MM.1S (cell line): ENCODE data around the gene CNPY1.

Experiments used
- DNase-seq: peaks from one replicate; pipeline ENCODE4 v3.0.0-alpha.2; 2015
- H2AFZ ChIP-seq: fragments of 300-600 bp; sonication (generic); 2 replicates; pipeline ENCODE4 v1.6.0; 2016; ENCODE audit warnings: antibody characterized with exemption, low read length
- H3F3A ChIP-seq: fragments of 300-600 bp; sonication (generic); 2 replicates; pipeline ENCODE4 v1.6.1; 2016; ENCODE audit warnings: mild to moderate bottlenecking, antibody characterized with exemption, low read length, moderate library complexity, mixed read lengths; ENCODE audit not compliant: insufficient read depth
- H3K27ac ChIP-seq: fragments of 300-600 bp; sonication (generic); 2 replicates; pipeline ENCODE4 v1.5.1; 2016; ENCODE audit warnings: mild to moderate bottlenecking, low read length
- H3K27me3 ChIP-seq: fragments of 300-600 bp; sonication (generic); replicated peaks from 2 replicates; pipeline ENCODE4 v1.6.0; 2016; ENCODE audit warnings: low read length; ENCODE audit not compliant: insufficient read depth
- H3K36me3 ChIP-seq: fragments of 300-600 bp; sonication (generic); replicated peaks from 2 replicates; pipeline ENCODE4 v1.6.1; 2016; ENCODE audit warnings: mild to moderate bottlenecking, low read length, mixed read lengths; ENCODE audit not compliant: insufficient read depth
- H3K4me1 ChIP-seq: fragments of 300-600 bp; sonication (generic); 2 replicates; pipeline ENCODE4 v1.6.1; 2016; ENCODE audit warnings: low read length, mixed read lengths
- H3K4me2 ChIP-seq: fragments of 300-600 bp; sonication (generic); 2 replicates; pipeline ENCODE4 v1.6.0; 2016; ENCODE audit warnings: low read depth, low read length
- H3K4me3 ChIP-seq: fragments of 300-600 bp; sonication (generic); 2 replicates; pipeline ENCODE4 v1.5.1; 2016; ENCODE audit warnings: low read length, mixed read lengths
- H3K79me2 ChIP-seq: fragments of 300-600 bp; sonication (generic); 2 replicates; pipeline ENCODE4 v1.6.1; 2016; ENCODE audit warnings: mixed run types, low read length, mixed read lengths
- H3K9ac ChIP-seq: fragments of 300-600 bp; sonication (generic); 2 replicates; pipeline ENCODE4 v1.6.1; 2016; ENCODE audit warnings: low read length, mixed read lengths
- H3K9me2 ChIP-seq: fragments of 300-600 bp; sonication (generic); replicated peaks from 2 replicates; pipeline ENCODE4 v1.6.1; 2016; ENCODE audit warnings: mild to moderate bottlenecking, low read length, mixed read lengths; ENCODE audit not compliant: insufficient read depth
- H3K9me3 ChIP-seq: fragments of 300-600 bp; sonication (generic); replicated peaks from 2 replicates; pipeline ENCODE4 v1.6.1; 2016; ENCODE audit warnings: mild to moderate bottlenecking, low read length, mixed read lengths; ENCODE audit not compliant: insufficient read depth
- H4K20me1 ChIP-seq: fragments of 300-600 bp; sonication (generic); 2 replicates; pipeline ENCODE4 v1.6.1; 2016; ENCODE audit warnings: mild to moderate bottlenecking, low read length, moderate library complexity, mixed read lengths; ENCODE audit not compliant: insufficient read depth
- CTCF ChIP-seq: fragments of 300-600 bp; sonication (generic); IDR thresholded peaks from 2 replicates; pipeline ENCODE4 v1.5.1; 2016; ENCODE audit warnings: antibody characterized with exemption, low read length, mixed read lengths
- EZH2 ChIP-seq: fragments of 300-600 bp; sonication (generic); optimal IDR thresholded peaks from 2 replicates; pipeline ENCODE3; 2017; ENCODE audit warnings: low read depth, mild to moderate bottlenecking, antibody characterized with exemption, low read length, mixed read lengths
- EZH2phosphoT487 ChIP-seq: fragments of 300-600 bp; sonication (generic); IDR thresholded peaks from 2 replicates; pipeline ENCODE4 v1.6.1; 2018; ENCODE audit warnings: antibody characterized with exemption, low read length

Gene CNPY1

GRCh38 chr7:155569681-155570080 lies 23.3 kb upstream of the CNPY1 start:
- Histone ChIP-seq H3K79me2 (no peaks in the 10 kb centered on the region), H3K4me1 (no peaks in the 10 kb centered on the region), H3K4me2 (no peak overlapping the region), H3K9me2 (no peaks in the 10 kb centered on the region), H3K4me3 (no peak overlapping the region), H3K36me3 (no peaks in the 10 kb centered on the region), H3K27ac (no peak overlapping the region), H3F3A (no peaks in the 10 kb centered on the region), H3K9me3 (no peaks in the 10 kb centered on the region), H4K20me1 (no peaks in the 10 kb centered on the region), H2AFZ (no peak overlapping the region), H3K9ac (no peak overlapping the region), H3K27me3 (peaks cover 52% of the 10 kb centered on the region)
- TF ChIP-seq CTCF = no peak
- no peak for TF ChIP-seq EZH2
- no peak for TF ChIP-seq EZH2phosphoT487
- DNase-seq = no peak

- H3K79me2 ChIP-seq = no peaks in the 10 kb centered on the region
- no peaks in the 10 kb centered on the region for H3K36me3 ChIP-seq
- H4K20me1 ChIP-seq = no peaks in the 10 kb centered on the region
- no peak overlapping the region for H3K4me3 ChIP-seq
- no peaks in the 10 kb centered on the region for H3K9me2 ChIP-seq
- no peaks in the 10 kb centered on the region for H3K9me3 ChIP-seq
- H3K27me3 ChIP-seq = peaks cover 59% of the 10 kb centered on the region
- no peaks in the 10 kb centered on the region for H3F3A ChIP-seq
- no peak overlapping the region for H3K4me2 ChIP-seq
- no peak for DNase-seq
- H2AFZ ChIP-seq = no peak overlapping the region
- TF ChIP-seq CTCF = no peak
- no peak for TF ChIP-seq EZH2phosphoT487
- no peak for TF ChIP-seq EZH2
- no peak overlapping the region for H3K9ac ChIP-seq
- no peaks in the 10 kb centered on the region for H3K4me1 ChIP-seq
- no peak overlapping the region for H3K27ac ChIP-seq
Measured at GRCh38 chr7:155568842-155569494, 22.6 kb upstream of the CNPY1 start.

GRCh38 chr7:155568333-155568660 lies 21.9 kb upstream of the CNPY1 start:
- DNase-seq = no peak
- no peak for TF ChIP-seq EZH2
- TF ChIP-seq EZH2phosphoT487 = no peak
- TF ChIP-seq CTCF = no peak
- Histone ChIP-seq H3K27me3 (peaks cover 65% of the 10 kb centered on the region), H3K9me2 (no peaks in the 10 kb centered on the region), H4K20me1 (no peaks in the 10 kb centered on the region), H3K9ac (no peak overlapping the region), H3F3A (no peaks in the 10 kb centered on the region), H3K9me3 (no peaks in the 10 kb centered on the region), H3K4me2 (no peak overlapping the region), H2AFZ (no peak overlapping the region), H3K79me2 (no peaks in the 10 kb centered on the region), H3K27ac (no peak overlapping the region), H3K36me3 (no peaks in the 10 kb centered on the region), H3K4me3 (no peak overlapping the region), H3K4me1 (no peaks in the 10 kb centered on the region)
